Mucosa of stomach (tissue), 1 donor: ENCODE data around the gene NPHP4.

Experiments used
- H3K27me3 ChIP-seq: one replicate; pipeline ENCODE4 v1.7.0; 2013; ENCODE audit warnings: mild to moderate bottlenecking, low read length; ENCODE audit not compliant: control insufficient read depth, insufficient read depth
- H3K36me3 ChIP-seq: one replicate; pipeline ENCODE4 v1.7.0; 2013; ENCODE audit warnings: low read length; ENCODE audit not compliant: control insufficient read depth, insufficient read depth
- H3K4me1 ChIP-seq: one replicate; pipeline ENCODE4 v1.7.0; 2013; ENCODE audit warnings: mild to moderate bottlenecking, low read length; ENCODE audit not compliant: control insufficient read depth, insufficient read depth
- H3K4me3 ChIP-seq: one replicate; pipeline ENCODE4 v1.7.0; 2013; ENCODE audit warnings: low read length
- H3K9ac ChIP-seq: one replicate; pipeline ENCODE4 v1.7.0; 2013; ENCODE audit warnings: mild to moderate bottlenecking, low read length, moderate library complexity
- H3K9me3 ChIP-seq: one replicate; pipeline ENCODE4 v1.7.0; 2013; ENCODE audit warnings: mild to moderate bottlenecking, low read length, moderate library complexity; ENCODE audit not compliant: control insufficient read depth
- donor health status: Pancreatic carcinoma.

The NPHP4 gene

DNA sequence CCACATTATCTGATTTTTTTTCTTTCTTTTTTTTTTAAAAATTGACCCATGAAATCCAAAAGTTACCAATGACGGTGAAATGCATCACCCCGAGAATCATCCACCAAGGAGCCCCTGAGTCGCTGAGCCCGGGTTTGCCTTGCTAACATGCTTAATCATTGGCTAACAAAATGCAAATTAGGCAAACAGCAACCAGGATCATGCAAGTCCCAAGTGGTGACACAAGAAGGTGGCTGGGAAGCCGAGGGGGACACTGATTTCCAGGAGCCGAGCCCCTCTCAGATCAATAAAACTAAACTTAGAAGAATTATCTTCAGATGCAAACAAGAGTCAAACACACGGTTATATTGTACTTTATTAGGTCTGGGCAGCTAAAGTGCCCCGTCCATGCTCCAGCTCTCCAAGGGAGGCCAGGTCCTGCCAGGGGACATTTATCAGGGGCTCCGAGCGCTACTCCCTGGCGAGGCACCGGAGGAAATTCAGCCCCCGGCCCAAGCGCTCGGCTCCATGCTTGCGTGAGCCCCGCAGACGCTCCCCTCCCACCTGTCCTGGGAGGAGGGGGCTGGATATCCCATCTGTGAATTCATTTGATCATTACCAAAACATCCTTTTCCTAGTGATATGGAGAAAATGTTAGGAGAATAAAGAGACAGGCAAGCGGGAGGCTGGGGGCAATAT is 154.1 kb downstream of the NPHP4 start:
- Histone ChIP-seq H3K4me3 (no peak overlapping the region), H3K9ac (no peak overlapping the region), H3K27me3 (no peaks in the 10 kb centered on the region), H3K4me1 (no peaks in the 10 kb centered on the region), H3K9me3 (no peaks in the 10 kb centered on the region), H3K36me3 (no peaks in the 10 kb centered on the region)

DNA sequence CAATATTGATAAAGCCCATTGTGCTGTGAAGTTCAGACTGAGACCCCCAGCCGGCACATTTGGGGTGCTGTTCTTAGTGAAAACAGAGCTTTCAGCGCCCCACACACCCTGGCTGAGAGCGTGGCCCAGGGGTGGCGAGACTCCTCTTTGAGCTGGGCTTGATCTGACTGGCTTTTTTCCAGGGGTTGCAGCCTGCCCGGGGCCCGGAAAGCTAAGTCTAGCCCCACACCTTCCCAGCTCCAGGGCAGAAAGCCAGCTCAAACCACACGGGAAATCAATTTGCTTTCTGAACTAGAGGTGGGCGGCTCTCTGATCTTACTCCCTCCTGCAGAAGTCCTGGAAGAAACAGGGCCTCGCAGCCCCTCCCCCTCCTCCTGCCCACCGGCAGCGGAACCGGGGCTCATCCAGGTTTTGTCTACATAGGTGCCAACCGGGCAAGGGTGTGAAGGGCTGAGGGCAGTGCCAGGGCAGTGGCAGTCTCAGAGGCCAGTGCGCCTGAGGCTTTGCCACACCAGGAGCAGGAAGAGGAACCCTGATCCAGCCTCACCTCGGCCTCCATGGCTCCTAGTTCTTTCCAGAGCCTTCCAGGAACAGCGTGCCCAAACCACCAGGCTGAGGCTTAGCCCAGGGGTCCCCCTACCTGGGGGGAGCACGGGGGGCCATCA is 155.3 kb downstream of the NPHP4 start:
- Histone ChIP-seq H3K4me1 (no peaks in the 10 kb centered on the region), H3K9me3 (no peaks in the 10 kb centered on the region), H3K27me3 (no peaks in the 10 kb centered on the region), H3K9ac (no peak overlapping the region), H3K4me3 (no peak overlapping the region), H3K36me3 (no peaks in the 10 kb centered on the region)

DNA sequence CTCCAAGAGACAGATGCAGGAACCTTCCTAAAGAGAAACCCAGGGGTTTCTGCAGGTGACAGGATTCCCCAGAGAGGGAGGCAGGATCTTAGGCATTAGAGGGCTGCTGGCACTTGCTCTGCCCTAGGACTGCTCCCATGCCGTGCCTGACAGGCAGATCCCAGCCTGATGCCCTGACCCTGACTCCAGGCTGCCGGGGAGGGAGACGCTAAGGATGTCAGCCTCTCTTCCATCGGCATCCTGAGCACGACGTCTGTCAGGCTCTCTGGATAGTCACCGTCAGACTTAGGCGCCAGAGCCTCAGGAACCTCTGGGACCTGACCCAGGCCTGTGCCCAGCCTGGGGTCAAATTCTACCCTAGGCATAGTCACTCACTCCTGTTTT is 157.1 kb downstream of the NPHP4 start:
- Histone ChIP-seq H3K4me1 (no peaks in the 10 kb centered on the region), H3K4me3 (no peak overlapping the region), H3K36me3 (no peaks in the 10 kb centered on the region), H3K27me3 (peaks cover 5% of the 10 kb centered on the region), H3K9me3 (no peaks in the 10 kb centered on the region), H3K9ac (no peak overlapping the region)

DNA sequence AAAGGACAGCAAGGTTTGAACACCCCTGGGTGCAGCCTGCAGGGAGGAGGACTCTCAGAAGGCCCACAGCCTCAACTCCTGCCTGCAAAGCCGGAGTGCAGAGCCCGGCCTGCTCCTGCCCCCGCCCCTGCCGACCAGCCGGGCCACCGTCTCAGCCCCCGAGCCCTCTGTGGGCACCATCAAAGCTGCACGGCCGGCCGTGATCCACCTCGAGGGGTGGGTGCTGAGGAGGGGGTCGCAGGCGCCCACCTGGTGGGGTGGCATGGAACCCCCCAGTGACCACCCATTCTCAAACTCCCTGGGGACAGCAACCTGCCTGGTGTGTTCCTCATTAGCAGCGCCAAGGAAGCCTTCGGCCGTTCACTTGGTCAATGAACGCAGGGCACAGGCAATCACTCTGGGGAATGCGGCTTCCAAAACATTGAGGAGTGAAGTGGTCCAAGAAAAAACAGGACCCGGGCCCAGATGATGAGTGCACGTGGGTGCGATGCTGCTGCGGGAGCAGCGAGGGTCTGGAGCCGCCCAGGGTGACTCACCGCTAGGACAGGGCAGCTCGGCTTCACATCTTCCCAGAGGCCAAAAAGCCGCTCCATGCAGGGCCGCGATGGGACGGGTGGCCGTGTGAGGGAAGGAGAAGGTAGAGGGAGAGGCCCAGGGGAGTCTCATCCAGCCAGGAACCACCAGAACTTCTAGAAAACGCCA is 157.6 kb downstream of the NPHP4 start:
- H3K36me3 ChIP-seq = no peaks in the 10 kb centered on the region
- H3K9me3 ChIP-seq = no peaks in the 10 kb centered on the region
- peaks cover 5% of the 10 kb centered on the region for H3K27me3 ChIP-seq
- H3K9ac ChIP-seq = no peak overlapping the region
- no peaks in the 10 kb centered on the region for H3K4me1 ChIP-seq
- no peak overlapping the region for H3K4me3 ChIP-seq

DNA sequence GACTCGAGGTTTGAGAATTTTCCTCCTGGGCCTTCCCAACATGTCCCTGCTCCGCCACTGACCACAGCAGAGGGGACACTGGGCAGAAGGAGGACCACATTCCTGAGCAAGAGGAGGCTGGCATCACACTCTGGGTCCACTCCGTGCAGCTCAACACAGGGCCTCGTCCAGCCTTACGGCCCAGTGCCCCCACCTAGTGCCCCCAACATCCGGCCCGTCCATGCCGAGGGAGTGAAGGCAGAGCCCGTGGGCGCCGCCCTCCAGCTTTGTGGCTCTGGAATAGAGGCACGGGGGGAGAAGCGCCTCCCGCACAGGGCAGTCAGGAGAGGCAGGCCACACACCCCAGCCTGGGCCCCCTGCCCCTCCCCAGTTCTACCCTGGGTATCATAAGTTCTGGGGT is 158.3 kb downstream of the NPHP4 start:
- no peak overlapping the region for H3K9ac ChIP-seq
- H3K36me3 ChIP-seq = no peaks in the 10 kb centered on the region
- H3K9me3 ChIP-seq = no peaks in the 10 kb centered on the region
- H3K4me3 ChIP-seq = no peak overlapping the region
- H3K4me1 ChIP-seq = no peaks in the 10 kb centered on the region
- H3K27me3 ChIP-seq = peaks cover 5% of the 10 kb centered on the region

DNA sequence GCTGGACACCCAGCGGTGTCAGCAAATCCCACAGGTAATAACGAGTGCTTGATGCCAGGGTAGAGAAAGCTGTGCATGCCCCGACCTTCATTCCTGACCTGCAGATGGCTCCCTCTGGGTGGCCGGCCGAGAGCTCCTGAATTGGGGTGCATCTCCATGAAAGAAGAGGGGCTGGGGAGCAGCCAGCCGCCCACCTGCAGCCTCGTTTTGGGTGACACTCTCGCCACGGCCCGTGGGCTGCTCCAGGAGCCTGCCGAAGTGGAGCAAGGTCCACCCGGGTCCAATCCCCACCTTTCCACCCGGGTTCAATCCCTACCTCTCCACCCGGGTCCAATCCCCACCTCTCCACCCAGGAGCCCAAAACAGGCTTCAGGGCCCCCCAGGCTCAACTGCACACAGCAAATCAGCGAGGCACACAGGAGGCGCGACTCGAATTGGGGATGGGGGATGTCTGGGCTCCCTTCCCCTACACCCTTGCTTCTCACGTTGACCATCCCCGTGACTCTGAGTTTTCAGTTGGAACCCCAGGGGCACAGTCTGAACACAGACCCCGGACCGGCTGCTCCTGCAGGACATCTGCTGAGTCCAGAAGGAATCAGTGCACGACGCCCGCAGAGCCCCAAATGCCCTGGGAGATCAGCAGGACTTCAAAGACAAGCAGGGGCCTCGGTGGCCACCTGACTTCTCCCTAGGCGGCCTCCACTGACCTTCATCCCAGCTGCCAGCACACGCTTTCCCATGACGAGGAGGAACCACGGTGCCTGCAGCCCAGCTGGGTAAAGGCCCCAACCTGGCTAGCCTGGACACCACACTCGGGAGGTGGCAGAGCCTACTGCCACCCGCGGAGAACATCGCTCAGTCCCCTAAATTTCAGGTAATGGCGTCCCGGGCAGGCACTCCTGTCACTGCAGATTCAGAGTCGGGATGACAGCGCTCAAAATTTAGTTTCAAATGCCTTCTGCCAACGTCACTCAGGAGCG is 159.0 kb downstream of the NPHP4 start:
- no peaks in the 10 kb centered on the region for H3K36me3 ChIP-seq
- H3K9me3 ChIP-seq = no peaks in the 10 kb centered on the region
- no peak overlapping the region for H3K4me3 ChIP-seq
- no peaks in the 10 kb centered on the region for H3K4me1 ChIP-seq
- H3K9ac ChIP-seq = no peak overlapping the region
- peaks cover 5% of the 10 kb centered on the region for H3K27me3 ChIP-seq

DNA sequence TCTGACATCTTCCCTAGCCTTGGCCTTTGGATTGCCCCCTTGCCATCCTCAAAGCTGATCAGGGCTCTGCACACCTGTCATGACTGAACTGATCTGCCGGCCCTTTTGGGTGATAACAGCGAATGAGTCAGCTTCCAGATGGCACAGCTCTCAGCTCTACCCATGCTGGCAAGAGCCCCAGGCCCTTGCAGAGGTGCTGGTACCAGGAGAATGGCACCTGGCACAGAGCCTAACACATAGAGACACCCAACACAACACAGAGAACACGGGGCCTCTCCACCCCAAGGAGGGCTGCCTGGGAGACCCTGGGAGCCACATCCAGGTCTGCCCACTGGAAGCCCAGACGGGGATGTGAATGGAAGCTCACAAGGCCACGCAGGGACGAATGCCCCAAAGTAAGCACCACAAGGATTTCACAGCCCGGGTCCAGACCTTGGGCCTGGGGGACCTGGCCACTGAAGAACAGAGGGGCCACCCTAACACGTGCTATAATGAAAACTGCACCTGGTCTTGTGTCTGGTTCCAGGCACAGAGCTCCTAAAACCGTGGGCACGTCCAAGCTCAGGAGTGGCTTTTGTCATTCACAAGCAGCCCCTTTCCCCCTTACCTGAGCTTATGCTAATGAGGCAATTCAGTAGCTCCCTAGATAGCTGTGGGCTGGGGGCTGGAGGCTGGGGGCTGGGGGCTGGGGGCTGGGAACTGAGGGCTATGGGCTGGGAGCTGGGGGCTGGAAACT is 160.5 kb downstream of the NPHP4 start:
- H3K4me1 ChIP-seq = no peaks in the 10 kb centered on the region
- peaks cover 5% of the 10 kb centered on the region for H3K27me3 ChIP-seq
- H3K9me3 ChIP-seq = no peaks in the 10 kb centered on the region
- no peak overlapping the region for H3K4me3 ChIP-seq
- H3K36me3 ChIP-seq = no peaks in the 10 kb centered on the region
- H3K9ac ChIP-seq = no peak overlapping the region

DNA sequence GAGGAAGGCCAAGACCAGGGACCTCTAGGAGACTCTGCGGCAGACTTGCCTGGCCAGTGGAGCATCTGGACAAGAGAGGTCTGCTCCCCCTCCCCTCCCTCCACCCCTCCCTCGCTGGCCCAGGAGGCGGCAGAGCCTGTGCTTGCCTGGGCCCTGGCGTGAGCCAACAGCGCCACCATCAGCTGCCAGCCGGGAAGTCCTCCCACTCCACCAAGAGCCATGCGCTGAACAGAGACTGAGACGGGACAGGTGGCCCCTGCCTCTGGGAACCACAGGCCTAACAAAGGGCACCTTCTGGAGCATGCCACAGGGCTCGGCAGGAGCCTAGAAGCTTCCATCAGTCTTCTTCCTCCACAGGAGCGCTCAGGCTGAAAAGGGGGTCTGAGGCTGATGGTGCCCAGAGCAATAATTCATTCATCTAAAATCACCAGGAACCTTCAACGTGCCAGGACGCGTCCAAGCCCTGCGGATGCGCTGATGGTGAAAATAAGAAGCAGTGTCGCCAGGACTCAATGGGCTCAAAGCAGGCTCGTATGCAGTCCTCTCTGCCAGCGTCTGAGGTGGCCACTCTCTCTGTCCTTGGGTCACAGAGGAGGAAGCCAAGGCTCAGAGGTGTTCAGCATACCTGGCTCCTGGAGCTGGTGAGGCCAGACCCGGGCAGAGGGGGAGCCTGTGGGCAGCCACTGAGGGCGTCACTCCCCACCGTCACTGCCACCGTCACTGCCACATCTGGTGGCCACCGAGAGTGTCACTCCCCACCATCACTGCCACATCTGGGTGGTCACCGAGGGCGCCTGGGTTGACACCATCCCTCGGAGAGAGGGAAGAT is 161.2 kb downstream of the NPHP4 start:
- H3K4me3 ChIP-seq = no peak overlapping the region
- no peaks in the 10 kb centered on the region for H3K9me3 ChIP-seq
- H3K9ac ChIP-seq = no peak overlapping the region
- H3K36me3 ChIP-seq = no peaks in the 10 kb centered on the region
- H3K27me3 ChIP-seq = peaks cover 5% of the 10 kb centered on the region
- H3K4me1 ChIP-seq = no peaks in the 10 kb centered on the region

DNA sequence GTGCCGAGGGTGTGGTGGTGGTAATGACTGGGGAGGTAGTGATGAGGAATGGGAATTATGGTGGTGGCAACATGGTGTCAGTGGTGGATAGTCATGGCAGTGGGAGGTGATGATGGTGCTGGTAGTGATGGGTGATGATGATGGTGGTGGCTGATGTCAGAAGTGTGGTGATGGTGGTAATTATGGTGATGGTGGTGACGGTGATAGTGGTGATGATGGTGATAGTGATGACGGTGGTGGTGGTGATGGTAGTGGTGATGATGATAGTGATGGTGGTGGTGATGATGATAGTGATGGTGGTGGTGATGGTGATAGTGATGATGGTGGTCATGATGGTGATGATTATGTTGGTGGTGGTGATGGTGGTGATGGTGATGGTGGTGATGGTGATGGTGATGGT is 162.8 kb downstream of the NPHP4 start:
- Histone ChIP-seq H3K4me1 (no peaks in the 10 kb centered on the region), H3K36me3 (no peaks in the 10 kb centered on the region), H3K9ac (no peak overlapping the region), H3K9me3 (no peaks in the 10 kb centered on the region), H3K4me3 (no peak overlapping the region), H3K27me3 (peaks cover 5% of the 10 kb centered on the region)

DNA sequence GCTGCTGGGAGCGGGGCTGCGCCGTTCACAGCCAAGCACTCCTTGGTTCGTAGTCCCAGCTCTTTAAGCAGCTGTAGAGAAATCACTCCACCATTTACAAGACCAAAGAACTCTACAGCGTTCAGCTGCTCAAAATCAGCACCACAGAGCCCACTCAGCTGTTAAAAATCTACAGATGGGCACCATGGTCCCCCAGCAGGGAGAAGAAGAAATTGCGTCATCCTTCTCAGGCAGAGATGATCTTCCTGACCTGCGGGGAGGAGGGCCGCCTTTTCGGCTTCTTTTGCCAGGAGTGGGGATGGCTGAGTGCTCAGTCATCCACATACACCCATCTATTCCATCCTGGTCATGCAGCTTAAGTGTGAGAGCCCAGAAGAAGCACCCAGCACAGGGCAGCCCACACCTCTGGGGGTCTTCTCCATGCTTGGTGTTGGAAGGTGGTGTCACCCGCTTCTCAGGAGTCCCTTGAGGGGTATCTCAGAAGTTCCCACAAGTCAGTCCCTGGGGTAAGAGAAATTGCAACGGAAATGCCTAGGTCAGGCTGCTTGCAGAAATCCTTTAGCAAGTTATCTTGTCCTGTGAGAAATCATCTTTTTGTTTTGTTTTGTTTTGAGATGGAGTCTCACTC is 163.8 kb downstream of the NPHP4 start:
- Histone ChIP-seq H3K9me3 (no peaks in the 10 kb centered on the region), H3K36me3 (no peaks in the 10 kb centered on the region), H3K4me1 (no peaks in the 10 kb centered on the region), H3K9ac (no peak overlapping the region), H3K4me3 (no peak overlapping the region), H3K27me3 (peaks cover 5% of the 10 kb centered on the region)
